ENCODE results near the gene CYP4F12.

DNA sequence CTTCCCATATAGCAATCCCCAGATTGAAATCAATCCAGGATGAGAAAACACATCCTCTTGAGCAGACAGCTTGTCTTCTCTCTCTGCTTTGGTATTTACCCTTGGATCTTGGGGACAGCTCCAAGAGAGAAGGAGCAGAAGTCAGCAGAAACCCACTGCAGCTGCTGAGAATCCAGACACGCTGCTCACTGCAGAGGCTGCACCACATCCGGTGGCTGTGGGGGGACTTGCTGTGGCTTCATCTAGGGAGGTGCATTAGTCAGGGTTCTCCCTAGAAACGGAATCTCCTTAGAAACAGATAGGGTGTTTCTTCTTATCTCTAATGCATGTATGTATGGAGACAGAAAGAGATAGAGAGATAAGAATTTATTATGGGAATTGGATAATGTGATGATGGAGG lies 2.7 kb downstream of the CYP4F12 start:
- TF ChIP-seq, protein P1, sequence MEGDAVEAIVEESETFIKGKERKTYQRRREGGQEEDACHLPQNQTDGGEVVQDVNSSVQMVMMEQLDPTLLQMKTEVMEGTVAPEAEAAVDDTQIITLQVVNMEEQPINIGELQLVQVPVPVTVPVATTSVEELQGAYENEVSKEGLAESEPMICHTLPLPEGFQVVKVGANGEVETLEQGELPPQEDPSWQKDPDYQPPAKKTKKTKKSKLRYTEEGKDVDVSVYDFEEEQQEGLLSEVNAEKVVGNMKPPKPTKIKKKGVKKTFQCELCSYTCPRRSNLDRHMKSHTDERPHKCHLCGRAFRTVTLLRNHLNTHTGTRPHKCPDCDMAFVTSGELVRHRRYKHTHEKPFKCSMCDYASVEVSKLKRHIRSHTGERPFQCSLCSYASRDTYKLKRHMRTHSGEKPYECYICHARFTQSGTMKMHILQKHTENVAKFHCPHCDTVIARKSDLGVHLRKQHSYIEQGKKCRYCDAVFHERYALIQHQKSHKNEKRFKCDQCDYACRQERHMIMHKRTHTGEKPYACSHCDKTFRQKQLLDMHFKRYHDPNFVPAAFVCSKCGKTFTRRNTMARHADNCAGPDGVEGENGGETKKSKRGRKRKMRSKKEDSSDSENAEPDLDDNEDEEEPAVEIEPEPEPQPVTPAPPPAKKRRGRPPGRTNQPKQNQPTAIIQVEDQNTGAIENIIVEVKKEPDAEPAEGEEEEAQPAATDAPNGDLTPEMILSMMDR (IDR thresholded peaks at IDR 0.05) = no peak
- TF ChIP-seq, protein P2, sequence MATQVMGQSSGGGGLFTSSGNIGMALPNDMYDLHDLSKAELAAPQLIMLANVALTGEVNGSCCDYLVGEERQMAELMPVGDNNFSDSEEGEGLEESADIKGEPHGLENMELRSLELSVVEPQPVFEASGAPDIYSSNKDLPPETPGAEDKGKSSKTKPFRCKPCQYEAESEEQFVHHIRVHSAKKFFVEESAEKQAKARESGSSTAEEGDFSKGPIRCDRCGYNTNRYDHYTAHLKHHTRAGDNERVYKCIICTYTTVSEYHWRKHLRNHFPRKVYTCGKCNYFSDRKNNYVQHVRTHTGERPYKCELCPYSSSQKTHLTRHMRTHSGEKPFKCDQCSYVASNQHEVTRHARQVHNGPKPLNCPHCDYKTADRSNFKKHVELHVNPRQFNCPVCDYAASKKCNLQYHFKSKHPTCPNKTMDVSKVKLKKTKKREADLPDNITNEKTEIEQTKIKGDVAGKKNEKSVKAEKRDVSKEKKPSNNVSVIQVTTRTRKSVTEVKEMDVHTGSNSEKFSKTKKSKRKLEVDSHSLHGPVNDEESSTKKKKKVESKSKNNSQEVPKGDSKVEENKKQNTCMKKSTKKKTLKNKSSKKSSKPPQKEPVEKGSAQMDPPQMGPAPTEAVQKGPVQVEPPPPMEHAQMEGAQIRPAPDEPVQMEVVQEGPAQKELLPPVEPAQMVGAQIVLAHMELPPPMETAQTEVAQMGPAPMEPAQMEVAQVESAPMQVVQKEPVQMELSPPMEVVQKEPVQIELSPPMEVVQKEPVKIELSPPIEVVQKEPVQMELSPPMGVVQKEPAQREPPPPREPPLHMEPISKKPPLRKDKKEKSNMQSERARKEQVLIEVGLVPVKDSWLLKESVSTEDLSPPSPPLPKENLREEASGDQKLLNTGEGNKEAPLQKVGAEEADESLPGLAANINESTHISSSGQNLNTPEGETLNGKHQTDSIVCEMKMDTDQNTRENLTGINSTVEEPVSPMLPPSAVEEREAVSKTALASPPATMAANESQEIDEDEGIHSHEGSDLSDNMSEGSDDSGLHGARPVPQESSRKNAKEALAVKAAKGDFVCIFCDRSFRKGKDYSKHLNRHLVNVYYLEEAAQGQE (IDR thresholded peaks at IDR 0.05; ENCODE audit: insufficient read depth in 1 of 2, low read depth in 2 of 2, low read length in 1 of 2) = no peak
